Activated CD8-positive, alpha-beta memory T cell treated with anti-CD3 and anti-CD28 coated beads, Interleukin-2, amount 10 ng/mL, durations not matched to agents 7 days and 5 days (primary cell): ENCODE data around the gene SWSAP1. TPM values are rescaled to one million over a fixed set of nuclear protein-coding genes. Genes with fewer than 3 reads are reported as not detected.
"Not testable (repeated sequence)": the region's sequence is repeated elsewhere in the genome, so short reads cannot be mapped to it uniquely, and the experiment has no call there.

Source experiments
- ATAC-seq: fragments of 150-1000 bp; cut with Tn5 transposase; one replicate; pipeline ENCODE4 v1.10.0; 2021; ENCODE audit warnings: moderate library complexity
- CTCF ChIA-PET: fragments of 350-600 bp; sonication (Branson Sonifier 250); formaldehyde crosslinking; loops from one replicate; lab custom pipeline; 2021; ENCODE audit warnings: antibody characterized with exemption; lab: Charles Lee
- DNase-seq: peaks from one replicate; pipeline ENCODE4 v3.0.0-alpha.2; 2020
- H3K27ac Mint-ChIP-seq: one replicate; pipeline ENCODE4 v1.8.0; 2021; ENCODE audit warnings: mild to moderate bottlenecking, mixed read lengths
- H3K27me3 Mint-ChIP-seq: one replicate; pipeline ENCODE4 v1.8.0; 2021; ENCODE audit warnings: mixed read lengths
- H3K36me3 Mint-ChIP-seq: one replicate; pipeline ENCODE4 v1.8.0; 2021; ENCODE audit warnings: mild to moderate bottlenecking, mixed read lengths
- H3K4me1 Mint-ChIP-seq: one replicate; pipeline ENCODE4 v1.8.0; 2021; ENCODE audit warnings: mixed read lengths
- H3K4me3 Mint-ChIP-seq: one replicate; pipeline ENCODE4 v1.8.0; 2021; ENCODE audit warnings: mild to moderate bottlenecking, moderate library complexity, mixed read lengths
- H3K9me3 Mint-ChIP-seq: one replicate; pipeline ENCODE4 v1.8.0; 2022; ENCODE audit warnings: low read depth, mixed read lengths
- total RNA-seq, 2 experiments: library from RNA; stranded (reverse); gene quantifications; one replicate each; pipeline ENCODE4 v1.2.3, GENCODE V29; 2021

Gene SWSAP1
- total RNA-seq, 2 experiments from 2014 or later: 2.6 to 3.9 TPM

DNA sequence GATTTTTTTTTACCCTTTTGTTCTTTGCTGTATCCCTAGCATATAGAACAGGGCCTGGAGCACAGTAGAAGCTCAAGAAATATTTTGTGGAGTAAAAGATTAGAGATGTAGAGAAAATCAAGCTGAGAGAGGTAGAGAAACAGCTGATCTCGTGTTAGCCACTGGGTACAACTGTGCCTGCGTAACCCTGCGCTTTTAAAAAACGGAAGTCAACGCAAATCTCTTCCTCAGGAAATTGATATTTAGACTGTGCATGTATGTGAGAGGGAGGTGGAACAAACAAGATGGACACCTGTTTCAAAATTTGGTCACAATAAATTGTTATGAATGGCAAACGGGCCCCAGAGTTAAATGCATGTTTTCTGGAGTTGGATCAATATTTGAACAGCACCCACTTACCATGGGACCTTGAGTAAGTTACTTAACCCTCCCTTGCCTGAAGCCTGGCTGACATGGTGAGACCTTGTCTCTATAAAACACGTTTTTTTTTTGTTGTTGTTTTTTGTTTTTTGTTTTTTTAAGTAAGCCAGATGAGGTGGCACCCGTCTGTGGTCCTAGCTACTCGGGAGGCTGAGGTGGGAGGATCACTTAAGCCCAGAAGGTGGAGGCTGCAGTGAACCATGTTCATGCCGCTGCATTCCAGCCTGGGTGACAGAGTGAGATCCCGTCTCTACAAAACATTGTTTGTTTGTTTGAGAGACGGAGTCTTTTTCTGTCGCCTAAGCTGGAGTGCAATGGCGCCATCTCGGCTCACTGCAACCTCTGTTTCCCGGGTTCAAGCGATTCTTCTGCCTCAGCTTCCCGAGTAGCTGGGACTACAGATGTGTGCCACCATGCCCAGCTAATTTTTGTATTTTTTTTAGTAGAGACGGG lies 12.9 kb downstream of the SWSAP1 start:
- no peak for DNase-seq
- Mint-ChIP-seq H3K36me3 (no peaks in the 10 kb centered on the region), H3K4me1 (peaks cover 9% of the 10 kb centered on the region), H3K27me3 (peaks cover 19% of the 10 kb centered on the region), H3K27ac (no peak overlapping the region), H3K9me3 (no peaks in the 10 kb centered on the region), H3K4me3 (no peak overlapping the region)
- no peak for ATAC-seq
- CTCF ChIA-PET: interaction anchor here (1.3 to 1.6 kb wide), 2 partner anchors 13 kb away, joined by 3 to 5 read pairs; partner anchors contain the start of gene SWSAP1

DNA sequence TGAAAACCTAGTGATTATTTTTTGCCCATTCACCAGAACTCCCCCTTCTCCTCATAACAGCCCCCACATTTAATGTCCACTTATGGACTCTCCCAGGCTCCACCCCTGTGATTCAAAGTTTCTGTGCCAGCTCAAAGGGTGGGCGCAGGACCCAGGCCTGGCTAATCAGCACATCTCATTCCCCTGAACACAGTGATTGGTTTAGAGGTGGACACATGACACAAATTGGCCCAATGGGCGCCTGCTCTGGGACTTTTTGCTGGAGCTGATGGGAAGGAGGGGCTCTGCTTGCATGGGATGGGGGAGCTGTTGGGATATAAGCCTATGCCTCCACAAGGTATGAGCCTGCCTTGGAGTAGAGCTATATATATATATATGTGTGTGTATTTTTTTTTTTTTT lies 15.9 kb downstream of the SWSAP1 start:
- CTCF ChIA-PET: interaction anchor here (0.7 to 2.6 kb wide), 2 partner anchors 8 to 185 kb away, joined by 3 to 18 read pairs; no protein-coding TSS in a partner anchor
- H3K4me1 Mint-ChIP-seq: peaks cover 6% of the 10 kb centered on the region

DNA sequence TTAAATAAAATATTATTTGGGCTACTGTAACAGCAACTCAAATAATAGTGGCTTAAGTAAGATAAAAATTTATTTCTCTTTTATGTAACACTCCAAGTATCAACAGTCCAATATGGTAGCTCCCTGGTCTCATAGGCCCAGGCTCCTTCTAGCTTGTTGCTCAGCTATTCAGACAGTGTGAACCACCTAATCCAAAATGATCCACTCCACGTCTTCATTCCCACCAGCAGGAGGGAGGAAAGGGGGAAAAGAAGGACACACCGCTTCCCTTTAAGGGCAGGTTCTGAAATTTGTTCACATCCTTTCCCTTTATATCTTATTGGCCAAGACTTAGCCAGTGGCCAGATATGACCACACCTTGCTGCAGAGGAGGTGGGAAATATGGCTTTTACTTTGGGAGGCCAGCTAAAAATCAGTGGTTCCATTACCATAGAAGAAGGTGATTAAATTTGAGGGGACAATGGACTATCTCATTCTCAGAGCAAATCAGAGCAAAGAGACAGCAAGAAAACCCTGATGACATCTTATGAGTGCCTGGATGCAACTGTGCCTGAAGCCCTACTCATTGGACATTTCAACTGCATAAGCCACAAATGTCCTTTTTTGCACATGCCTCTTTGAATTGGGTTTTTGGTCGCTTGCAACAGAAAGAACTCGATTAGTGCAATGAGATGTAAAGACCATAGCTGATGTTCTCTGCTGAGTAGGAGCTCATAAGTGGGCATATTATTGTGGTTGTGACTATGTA lies 16.6 kb downstream of the SWSAP1 start:
- peaks cover 6% of the 10 kb centered on the region for H3K4me1 Mint-ChIP-seq
- H3K36me3 Mint-ChIP-seq: no peaks in the 10 kb centered on the region
- no peaks in the 10 kb centered on the region for H3K9me3 Mint-ChIP-seq
- CTCF ChIA-PET: interaction anchor here (0.7 to 2.6 kb wide), 2 partner anchors 9 to 186 kb away, joined by 3 to 18 read pairs; no protein-coding TSS in a partner anchor
- ATAC-seq: no peak
- H3K27me3 Mint-ChIP-seq: no peaks in the 10 kb centered on the region
- no peak overlapping the region for H3K27ac Mint-ChIP-seq
- H3K4me3 Mint-ChIP-seq: no peak overlapping the region
- DNase-seq: no peak

More for the DNA sequence above, 15.9 kb downstream of the SWSAP1 start:
- no peaks in the 10 kb centered on the region for H3K9me3 Mint-ChIP-seq
- DNase-seq: no peak
- H3K27ac Mint-ChIP-seq: no peak overlapping the region
- ATAC-seq: no peak
- no peaks in the 10 kb centered on the region for H3K27me3 Mint-ChIP-seq
- no peaks in the 10 kb centered on the region for H3K36me3 Mint-ChIP-seq
- no peak overlapping the region for H3K4me3 Mint-ChIP-seq

DNA sequence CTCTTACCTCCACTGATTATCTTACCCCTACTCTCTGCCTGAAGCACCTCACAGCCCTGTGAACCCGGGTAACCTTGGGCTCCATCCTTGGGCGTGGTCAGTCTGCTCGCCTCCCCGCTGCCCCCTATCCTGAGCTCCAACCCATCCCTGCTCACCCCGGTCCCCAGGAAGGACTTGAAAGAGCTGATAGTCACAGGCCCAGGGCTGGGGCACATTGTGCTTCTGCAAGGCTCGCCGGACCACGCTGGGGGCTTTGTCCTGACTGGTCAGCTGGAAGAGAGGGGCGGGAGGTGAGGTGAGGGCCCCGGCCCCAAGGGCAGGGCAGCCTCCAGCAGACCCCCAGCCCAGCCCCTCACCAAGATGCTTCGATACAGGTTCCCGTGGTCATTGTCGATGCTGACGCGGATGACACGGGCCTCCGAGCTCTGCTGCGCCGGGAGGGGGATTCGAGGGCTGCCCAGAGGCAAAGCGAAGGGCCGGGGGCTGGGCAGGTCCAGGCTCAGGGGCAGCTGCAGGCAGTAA lies 22.7 kb downstream of the SWSAP1 start:
- Mint-ChIP-seq H3K36me3 (no peaks in the 10 kb centered on the region), H3K4me3 (no peak overlapping the region), H3K4me1 (peaks cover 2% of the 10 kb centered on the region), H3K27ac (no peak overlapping the region), H3K27me3 (no peaks in the 10 kb centered on the region), H3K9me3 (no peaks in the 10 kb centered on the region)
- ATAC-seq (no peak), DNase-seq (no peak)
- CTCF ChIA-PET: interaction anchor here (0.9 kb wide), 1 partner anchor 16 kb away, joined by 3 read pairs; no protein-coding TSS in a partner anchor

DNA sequence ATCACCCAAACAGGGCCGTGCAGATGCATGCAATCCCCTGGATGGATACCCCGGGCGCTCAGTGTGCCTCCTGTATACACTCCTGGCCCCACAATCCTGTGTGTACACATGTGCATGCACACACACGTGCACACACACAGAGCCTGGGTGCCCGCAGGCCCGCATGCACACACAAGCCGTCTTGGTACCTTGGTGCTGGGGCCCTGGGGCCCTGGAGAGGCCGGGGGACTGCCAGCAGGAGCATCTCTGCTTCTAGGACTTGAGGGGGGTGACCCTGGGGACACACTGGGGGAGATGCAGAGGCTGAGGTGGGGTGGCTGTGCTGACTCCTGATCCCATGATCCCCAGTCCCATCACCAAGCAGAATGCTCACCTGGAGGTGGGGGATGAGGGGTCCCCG lies 25.2 kb downstream of the SWSAP1 start:
- no peaks in the 10 kb centered on the region for H3K9me3 Mint-ChIP-seq
- no peak for DNase-seq
- CTCF ChIA-PET: interaction anchor here (1.1 kb wide), 1 partner anchor 23 kb away, joined by 3 read pairs; no protein-coding TSS in a partner anchor
- H3K27ac Mint-ChIP-seq: no peak overlapping the region
- no peaks in the 10 kb centered on the region for H3K36me3 Mint-ChIP-seq
- no peak overlapping the region for H3K4me3 Mint-ChIP-seq
- peaks cover under 1% of the 10 kb centered on the region for H3K27me3 Mint-ChIP-seq
- ATAC-seq: no peak
- no peaks in the 10 kb centered on the region for H3K4me1 Mint-ChIP-seq

DNA sequence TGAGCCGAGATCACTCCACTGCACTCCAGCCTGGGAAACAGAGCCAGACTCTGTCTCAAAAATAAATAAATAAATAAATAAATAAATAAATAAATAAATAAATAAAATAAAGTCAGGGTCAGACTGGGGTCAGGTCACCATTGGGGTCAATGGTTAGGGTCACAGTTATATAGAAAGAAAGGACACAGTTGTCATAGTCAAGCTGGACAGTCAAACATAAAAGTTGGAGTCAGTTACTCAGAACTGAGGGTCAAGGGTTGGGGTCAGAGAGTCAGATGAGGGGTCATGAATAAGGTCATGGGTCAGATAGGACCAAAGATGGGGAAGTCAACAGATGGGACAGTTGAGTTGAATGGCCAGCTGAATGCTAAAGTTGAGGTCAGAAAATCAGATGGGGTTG lies 26.3 kb downstream of the SWSAP1 start:
- no peak overlapping the region for H3K4me3 Mint-ChIP-seq
- H3K36me3 Mint-ChIP-seq: no peaks in the 10 kb centered on the region
- peaks cover 6% of the 10 kb centered on the region for H3K27me3 Mint-ChIP-seq
- no peaks in the 10 kb centered on the region for H3K9me3 Mint-ChIP-seq
- no peak for ATAC-seq
- DNase-seq: no peak
- CTCF ChIA-PET: interaction anchor here (1.5 kb wide), 1 partner anchor 82 kb away, joined by 3 read pairs; no protein-coding TSS in a partner anchor
- no peak overlapping the region for H3K27ac Mint-ChIP-seq
- H3K4me1 Mint-ChIP-seq: no peaks in the 10 kb centered on the region

DNA sequence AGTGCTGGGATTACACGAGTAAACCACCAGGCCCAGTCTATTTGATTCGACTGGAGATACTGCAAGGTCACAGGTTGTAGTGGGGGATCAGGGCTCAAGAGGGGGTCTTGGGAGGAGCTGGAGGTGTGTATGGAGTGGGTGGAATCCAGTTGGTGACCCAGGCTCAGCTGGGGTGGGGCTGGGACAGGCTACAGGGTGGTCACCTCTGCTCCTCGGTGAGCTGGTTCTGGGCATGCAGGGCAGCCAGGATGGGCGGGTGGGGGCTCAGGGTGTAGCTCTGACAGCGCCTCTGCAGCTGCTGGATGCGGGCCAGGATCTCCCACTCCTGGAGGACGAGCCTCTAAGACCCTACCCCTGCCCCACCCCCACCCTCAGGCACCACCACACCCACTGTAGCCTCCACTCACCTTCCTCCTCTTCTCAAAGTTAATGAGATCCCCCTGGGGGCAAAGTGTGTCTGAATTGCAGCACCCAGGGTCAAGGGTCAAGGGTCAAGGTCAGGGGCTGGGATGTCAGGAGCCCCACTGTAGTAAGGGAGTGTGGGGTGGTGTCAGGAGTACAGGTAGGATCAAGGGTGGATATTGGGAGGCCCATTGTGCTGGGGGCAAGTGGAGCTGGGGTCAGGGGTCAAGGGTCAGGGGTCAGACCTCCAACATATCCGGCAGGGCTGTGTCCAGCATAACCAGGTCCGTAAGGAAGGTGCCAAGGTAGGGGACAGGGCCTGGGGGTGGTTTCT lies 27.5 kb downstream of the SWSAP1 start:
- no peak overlapping the region for H3K4me3 Mint-ChIP-seq
- no peak for DNase-seq
- no peak for ATAC-seq
- no peak overlapping the region for H3K27ac Mint-ChIP-seq
- H3K9me3 Mint-ChIP-seq: no peaks in the 10 kb centered on the region
- CTCF ChIA-PET: interaction anchor here (1.5 kb wide), 1 partner anchor 80 kb away, joined by 3 read pairs; no protein-coding TSS in a partner anchor
- no peaks in the 10 kb centered on the region for H3K36me3 Mint-ChIP-seq
- peaks cover 14% of the 10 kb centered on the region for H3K27me3 Mint-ChIP-seq
- H3K4me1 Mint-ChIP-seq: no peaks in the 10 kb centered on the region

DNA sequence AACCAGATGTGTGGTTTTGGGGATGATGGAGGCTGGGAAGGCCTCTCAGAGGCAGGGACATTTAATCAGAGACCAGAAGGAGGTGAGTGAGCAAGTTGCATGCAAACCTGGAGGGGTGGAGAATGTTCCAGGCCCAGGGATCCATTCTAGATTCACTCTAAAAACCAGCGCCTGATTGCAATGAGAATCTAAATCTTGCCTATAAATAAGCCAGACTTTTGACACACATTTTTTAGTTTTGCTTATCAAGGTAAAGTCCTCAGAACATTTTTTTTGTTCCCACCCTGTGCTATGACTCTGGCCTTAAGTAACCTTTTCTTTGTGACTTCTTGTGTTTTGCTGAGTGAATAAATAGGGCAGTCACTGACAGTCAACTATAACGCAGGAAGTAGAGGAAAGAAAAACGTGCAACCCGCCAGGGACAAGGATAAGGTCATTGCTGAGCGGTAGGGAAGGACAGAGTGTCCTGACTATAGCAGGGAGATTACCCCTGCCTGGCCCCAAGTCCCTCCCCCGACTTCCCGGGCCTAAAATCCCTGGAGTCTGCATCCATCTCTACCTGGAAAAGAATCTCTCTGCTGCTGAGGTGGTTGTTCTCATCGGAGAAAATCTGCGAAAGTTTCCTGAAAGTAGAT lies 30.2 kb downstream of the SWSAP1 start:
- Mint-ChIP-seq H3K36me3 (no peaks in the 10 kb centered on the region), H3K27me3 (peaks cover 24% of the 10 kb centered on the region), H3K27ac (no peak overlapping the region), H3K4me3 (no peak overlapping the region), H3K9me3 (no peaks in the 10 kb centered on the region), H3K4me1 (no peaks in the 10 kb centered on the region)
- DNase-seq: no peak
- ATAC-seq: no peak
- CTCF ChIA-PET: no interaction called here

DNA sequence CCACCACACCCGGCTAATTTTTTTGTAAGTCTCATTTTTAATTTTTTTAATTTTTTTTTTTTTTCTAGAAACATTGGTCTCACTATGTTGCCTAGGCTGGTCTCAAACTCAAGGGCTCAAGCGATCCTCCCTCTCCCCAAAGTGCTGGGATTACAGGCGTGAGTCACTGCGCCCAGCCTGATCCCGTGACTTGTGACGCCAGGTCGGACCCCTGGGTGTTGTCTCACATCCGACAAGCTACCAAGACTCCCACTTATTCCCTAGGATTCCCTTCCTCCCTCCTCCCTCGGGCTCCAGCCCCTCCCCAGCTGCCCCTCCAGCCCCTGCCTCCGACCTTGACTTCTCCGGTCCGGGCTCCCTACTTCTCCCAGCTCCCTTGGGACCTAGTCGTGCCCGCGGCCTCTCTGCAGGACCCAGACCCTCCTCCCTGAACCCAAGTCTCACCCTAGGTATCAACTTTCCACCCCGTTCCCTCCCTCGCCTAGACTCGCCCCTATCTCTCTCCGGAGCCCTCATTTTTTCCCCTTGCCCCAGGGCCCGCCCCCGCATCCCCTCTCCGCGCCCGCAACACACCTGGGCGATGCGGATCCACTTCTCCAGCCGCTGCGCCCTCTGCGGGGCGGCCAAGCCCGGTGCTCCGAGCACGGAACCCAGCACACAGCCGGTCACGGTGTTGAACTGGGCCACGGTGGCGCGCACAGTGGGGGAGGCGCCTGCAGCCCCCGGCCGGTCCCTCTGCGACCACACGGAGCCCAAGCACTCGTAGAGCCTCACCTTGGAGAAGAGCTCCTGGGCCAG lies 31.6 kb downstream of the SWSAP1 start:
- Mint-ChIP-seq H3K9me3 (no peaks in the 10 kb centered on the region), H3K4me3 (no peak overlapping the region), H3K27me3 (peaks cover 26% of the 10 kb centered on the region), H3K4me1 (no peaks in the 10 kb centered on the region), H3K36me3 (no peaks in the 10 kb centered on the region), H3K27ac (no peak overlapping the region)
- ATAC-seq (no peak), DNase-seq (no peak)
- CTCF ChIA-PET: interaction anchor here (0.6 to 1.3 kb wide), 3 partner anchors 24 to 170 kb away, joined by 3 to 4 read pairs (median 3); no protein-coding TSS in a partner anchor

DNA sequence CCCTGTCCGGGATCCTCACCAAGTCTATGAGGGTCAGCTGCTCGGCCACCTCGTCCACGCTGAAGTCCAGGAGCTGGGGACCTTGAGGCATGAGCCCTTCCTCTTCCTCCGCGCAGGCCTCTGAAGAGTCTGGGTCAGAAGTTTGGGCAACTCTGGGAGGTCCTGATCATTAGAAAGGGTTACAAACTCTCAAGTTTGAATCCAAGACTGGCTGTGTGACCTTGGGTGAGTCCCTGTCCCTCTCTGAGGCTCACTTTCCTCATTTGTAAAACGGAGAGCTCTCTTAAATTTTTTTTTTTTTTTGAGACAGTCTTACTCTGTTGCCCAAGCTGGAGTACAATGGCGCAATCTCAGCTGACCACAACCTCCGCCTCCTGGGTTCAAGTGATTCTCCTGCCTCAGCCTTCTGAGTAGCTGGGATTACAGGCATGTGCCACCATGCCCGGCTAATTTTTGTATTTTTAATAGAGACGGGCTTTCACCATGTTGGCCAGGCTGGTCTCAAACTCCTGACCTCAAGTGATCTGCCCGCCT lies 32.3 kb downstream of the SWSAP1 start:
- H3K27ac Mint-ChIP-seq, ATAC-seq, H3K36me3 Mint-ChIP-seq, DNase-seq, H3K4me1 Mint-ChIP-seq, H3K4me3 Mint-ChIP-seq, H3K9me3 Mint-ChIP-seq: not testable (repeated sequence)
- CTCF ChIA-PET: interaction anchor here (0.9 kb wide), 1 partner anchor 14 kb away, joined by 3 read pairs; no protein-coding TSS in a partner anchor
- H3K27me3 Mint-ChIP-seq: peaks cover 29% of the 10 kb centered on the region

DNA sequence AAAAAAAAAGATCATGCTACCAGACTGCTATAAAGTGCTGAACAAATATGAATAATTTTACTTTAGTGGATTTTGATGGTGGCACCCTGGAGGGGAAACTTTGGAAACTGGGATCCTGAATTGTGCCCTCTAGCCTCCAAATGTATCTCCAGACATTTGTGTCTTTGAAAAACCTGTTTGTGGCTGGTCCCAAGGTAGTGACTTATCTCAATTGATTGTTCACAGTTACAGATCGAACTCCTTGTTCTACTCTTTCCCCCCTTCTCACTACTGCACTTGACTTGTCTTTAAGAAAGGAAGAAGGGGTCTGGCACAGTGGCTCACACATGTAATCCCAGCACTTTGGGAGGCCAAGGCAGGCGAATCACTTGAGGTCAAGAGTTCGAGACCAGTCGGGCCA lies 34.1 kb downstream of the SWSAP1 start:
- no peaks in the 10 kb centered on the region for H3K4me1 Mint-ChIP-seq
- ATAC-seq (no peak), DNase-seq (no peak)
- H3K36me3 Mint-ChIP-seq: no peaks in the 10 kb centered on the region
- H3K4me3 Mint-ChIP-seq: no peak overlapping the region
- peaks cover 29% of the 10 kb centered on the region for H3K27me3 Mint-ChIP-seq
- CTCF ChIA-PET: no interaction called here
- no peak overlapping the region for H3K27ac Mint-ChIP-seq
- no peaks in the 10 kb centered on the region for H3K9me3 Mint-ChIP-seq
